Measurements from ENCODE around the gene HERC4.
A peak's percentile ranks its signal among the peaks of the same experiment; 100 is the strongest.

The HERC4 gene

GRCh38 chr10:67936416-67936815, 138.7 kb downstream of the HERC4 start:
- H3K4me3 ChIP-seq (ENCODE audit: low read depth, low read length), result no peak overlapping the region
- peak; percentile 56 for DNase-seq (ENCODE audit: low read depth)

GRCh38 chr10:67935223-67935622, 139.9 kb downstream of the HERC4 start:
- H3K4me3 ChIP-seq (ENCODE audit: low read depth, low read length), result no peak overlapping the region
- no peak for TF ChIP-seq CTCF (conservative IDR thresholded peaks at IDR 0.05; ENCODE audit: low read depth, low read length)
- no peak for DNase-seq (ENCODE audit: low read depth)

More at GRCh38 chr10:67936416-67936815, 138.7 kb downstream of the HERC4 start:
- TF ChIP-seq CTCF (conservative IDR thresholded peaks at IDR 0.05; ENCODE audit: low read depth, low read length), result no peak

GRCh38 chr10:67934336-67934735, 140.7 kb downstream of the HERC4 start:
- TF ChIP-seq CTCF (conservative IDR thresholded peaks at IDR 0.05; ENCODE audit: low read depth, low read length), result no peak
- DNase-seq (ENCODE audit: low read depth), result no peak
- no peak overlapping the region for H3K4me3 ChIP-seq (ENCODE audit: low read depth, low read length)

GRCh38 chr10:67933199-67933598, 141.9 kb downstream of the HERC4 start:
- no peak for DNase-seq (ENCODE audit: low read depth)
- no peak overlapping the region for H3K4me3 ChIP-seq (ENCODE audit: low read depth, low read length)
- TF ChIP-seq CTCF (conservative IDR thresholded peaks at IDR 0.05; ENCODE audit: low read depth, low read length), result no peak

- TF ChIP-seq CTCF (conservative IDR thresholded peaks at IDR 0.05; ENCODE audit: low read depth, low read length), result no peak
- H3K4me3 ChIP-seq (ENCODE audit: low read depth, low read length), result no peak overlapping the region
- peak; percentile 25 for DNase-seq (ENCODE audit: low read depth)
Measured at GRCh38 chr10:67926951-67927350, 148.1 kb downstream of the HERC4 start.

- no peak for TF ChIP-seq CTCF (conservative IDR thresholded peaks at IDR 0.05; ENCODE audit: low read depth, low read length)
- H3K4me3 ChIP-seq (ENCODE audit: low read depth, low read length), result no peak overlapping the region
- peak; percentile 10 for DNase-seq (ENCODE audit: low read depth)
Measured at GRCh38 chr10:67925449-67926005, 149.6 kb downstream of the HERC4 start.

- no peak for TF ChIP-seq CTCF (conservative IDR thresholded peaks at IDR 0.05; ENCODE audit: low read depth, low read length)
- no peak overlapping the region for H3K4me3 ChIP-seq (ENCODE audit: low read depth, low read length)
- no peak for DNase-seq (ENCODE audit: low read depth)
Measured at GRCh38 chr10:67924136-67924535, 150.9 kb downstream of the HERC4 start.

All from choroid plexus epithelial cell (primary cell).